Neural progenitor cell (in vitro differentiated cells): ENCODE results near the gene MRC1. TPM values are rescaled to one million over a fixed set of nuclear protein-coding genes. Genes with fewer than 3 reads are reported as not detected.
A peak's percentile ranks its signal among the peaks of the same experiment; 100 is the strongest.

ENCODE experiments used
- DNase-seq: peaks from one replicate; pipeline ENCODE4 v3.0.0-alpha.2; 2016; ENCODE audit warnings: low spot score
- H2AFZ ChIP-seq: fragments of 200-600 bp; sonication (generic); replicated peaks from 2 replicates; pipeline ENCODE4 v1.6.1; 2016; ENCODE audit warnings: antibody characterized with exemption
- H3F3A ChIP-seq: fragments of 200-600 bp; sonication (generic); 2 replicates; pipeline ENCODE4 v1.6.1; 2016; ENCODE audit warnings: antibody characterized with exemption, low read depth
- H3K27ac ChIP-seq: fragments of 200-600 bp; sonication (generic); 2 replicates; pipeline ENCODE4 v1.5.1; 2016; ENCODE audit warnings: mild to moderate bottlenecking
- H3K27me3 ChIP-seq: fragments of 200-600 bp; sonication (generic); 2 replicates; pipeline ENCODE4 v1.6.1; 2016; ENCODE audit warnings: mild to moderate bottlenecking, moderate library complexity
- H3K36me3 ChIP-seq: fragments of 200-600 bp; sonication (generic); 2 replicates; pipeline ENCODE4 v1.5.1; 2016
- H3K4me1 ChIP-seq: fragments of 200-600 bp; sonication (generic); 2 replicates; pipeline ENCODE4 v1.6.1; 2016; ENCODE audit warnings: mixed run types
- H3K4me2 ChIP-seq: fragments of 200-600 bp; sonication (generic); 2 replicates; pipeline ENCODE4 v1.6.1; 2016
- H3K4me3 ChIP-seq: fragments of 200-600 bp; sonication (generic); 2 replicates; pipeline ENCODE4 v1.5.1; 2016
- H3K79me2 ChIP-seq: fragments of 200-600 bp; sonication (generic); 2 replicates; pipeline ENCODE4 v1.6.1; 2016; ENCODE audit warnings: low read depth
- H3K9ac ChIP-seq: fragments of 200-600 bp; sonication (generic); 2 replicates; pipeline ENCODE4 v1.6.1; 2016
- H3K9me3 ChIP-seq: fragments of 200-600 bp; sonication (generic); 2 replicates; pipeline ENCODE4 v1.5.1; 2016; ENCODE audit warnings: low read depth
- H4K20me1 ChIP-seq: fragments of 200-600 bp; sonication (generic); 2 replicates; pipeline ENCODE4 v1.6.1; 2016; ENCODE audit warnings: low read depth
- H3K27ac Mint-ChIP-seq: 3 replicates; pipeline ENCODE4 v1.8.0; 2021; ENCODE audit warnings: mixed read lengths
- H3K27me3 Mint-ChIP-seq: 2 replicates; pipeline ENCODE4 v1.8.0; 2022; ENCODE audit warnings: low read depth, mild to moderate bottlenecking, inconsistent platforms, moderate library complexity, mixed read lengths; ENCODE audit not compliant: insufficient read depth
- H3K36me3 Mint-ChIP-seq: 3 replicates; pipeline ENCODE4 v1.8.0; 2021; ENCODE audit warnings: mixed read lengths
- H3K4me1 Mint-ChIP-seq: 3 replicates; pipeline ENCODE4 v1.8.0; 2021; ENCODE audit warnings: mixed read lengths
- H3K4me3 Mint-ChIP-seq: 3 replicates; pipeline ENCODE4 v1.8.0; 2021; ENCODE audit warnings: mild to moderate bottlenecking, moderate library complexity, mixed read lengths
- H3K9me3 Mint-ChIP-seq: 3 replicates; pipeline ENCODE4 v1.8.0; 2020; ENCODE audit warnings: mixed read lengths
- EZH2 ChIP-seq: fragments of 200-600 bp; sonication (generic); IDR thresholded peaks from 2 replicates; pipeline ENCODE4 v1.6.1; 2017; ENCODE audit warnings: antibody characterized with exemption, mild to moderate bottlenecking, moderate library complexity
- EZH2phosphoT487 ChIP-seq: fragments of 200-600 bp; sonication (generic); IDR thresholded peaks from 2 replicates; pipeline ENCODE4 v1.6.1; 2017; ENCODE audit warnings: antibody characterized with exemption
- total RNA-seq: library from RNA; depleted of rRNA; stranded (reverse); fragments of >200 nt; gene quantifications from 2 replicates; pipeline ENCODE4 v1.2.3, GENCODE V29; 2015; ENCODE audit warnings: low replicate concordance
- TF ChIP-seq, protein P1 (sequence below): fragments of 200-600 bp; sonication (generic); IDR thresholded peaks from 2 replicates; pipeline ENCODE4 v1.5.1; 2017; ENCODE audit warnings: antibody characterized with exemption, mild to moderate bottlenecking

The MRC1 gene
- total RNA-seq, 1 donor from 2014 or later, result not detected

DNA sequence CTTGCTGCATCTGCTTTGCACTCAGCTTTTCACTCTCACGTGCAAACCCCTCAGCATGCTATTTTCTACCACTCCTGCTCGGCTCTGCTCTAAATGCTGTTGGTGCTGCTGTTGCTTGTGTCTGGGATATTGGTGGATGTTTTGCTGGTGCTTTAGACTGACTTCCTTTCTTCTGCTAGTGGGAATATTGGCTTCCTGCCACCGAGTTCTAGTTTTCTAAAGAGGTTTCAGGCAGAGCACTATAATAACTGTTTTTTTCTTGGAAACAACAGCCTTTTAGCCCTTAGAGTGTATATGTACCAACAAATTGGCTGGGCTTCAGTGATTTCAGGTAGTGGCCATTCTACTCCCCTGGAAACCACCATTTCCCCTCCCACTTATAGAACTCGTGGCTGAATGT is 29.4 kb upstream of the MRC1 start:
- no peak for DNase-seq
- Histone ChIP-seq H3K9me3 (no peaks in the 10 kb centered on the region), H3K4me1 (peaks cover 4% of the 10 kb centered on the region), H4K20me1 (no peaks in the 10 kb centered on the region), H3K27ac (no peak overlapping the region), H3K4me2 (no peak overlapping the region), H3K4me3 (no peak overlapping the region), H3F3A (no peaks in the 10 kb centered on the region), H3K36me3 (no peaks in the 10 kb centered on the region), H3K79me2 (no peaks in the 10 kb centered on the region), H3K27me3 (no peaks in the 10 kb centered on the region), H2AFZ (no peak overlapping the region), H3K9ac (no peak overlapping the region)
- no peak overlapping the region for H3K27ac Mint-ChIP-seq
- peaks cover 4% of the 10 kb centered on the region for H3K4me1 Mint-ChIP-seq
- no peak overlapping the region for H3K4me3 Mint-ChIP-seq
- no peak for TF ChIP-seq EZH2phosphoT487
- no peak for TF ChIP-seq EZH2
- TF ChIP-seq, protein P1, sequence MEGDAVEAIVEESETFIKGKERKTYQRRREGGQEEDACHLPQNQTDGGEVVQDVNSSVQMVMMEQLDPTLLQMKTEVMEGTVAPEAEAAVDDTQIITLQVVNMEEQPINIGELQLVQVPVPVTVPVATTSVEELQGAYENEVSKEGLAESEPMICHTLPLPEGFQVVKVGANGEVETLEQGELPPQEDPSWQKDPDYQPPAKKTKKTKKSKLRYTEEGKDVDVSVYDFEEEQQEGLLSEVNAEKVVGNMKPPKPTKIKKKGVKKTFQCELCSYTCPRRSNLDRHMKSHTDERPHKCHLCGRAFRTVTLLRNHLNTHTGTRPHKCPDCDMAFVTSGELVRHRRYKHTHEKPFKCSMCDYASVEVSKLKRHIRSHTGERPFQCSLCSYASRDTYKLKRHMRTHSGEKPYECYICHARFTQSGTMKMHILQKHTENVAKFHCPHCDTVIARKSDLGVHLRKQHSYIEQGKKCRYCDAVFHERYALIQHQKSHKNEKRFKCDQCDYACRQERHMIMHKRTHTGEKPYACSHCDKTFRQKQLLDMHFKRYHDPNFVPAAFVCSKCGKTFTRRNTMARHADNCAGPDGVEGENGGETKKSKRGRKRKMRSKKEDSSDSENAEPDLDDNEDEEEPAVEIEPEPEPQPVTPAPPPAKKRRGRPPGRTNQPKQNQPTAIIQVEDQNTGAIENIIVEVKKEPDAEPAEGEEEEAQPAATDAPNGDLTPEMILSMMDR, result no peak
- peaks cover 5% of the 10 kb centered on the region for H3K27me3 Mint-ChIP-seq
- no peaks in the 10 kb centered on the region for H3K9me3 Mint-ChIP-seq
- no peaks in the 10 kb centered on the region for H3K36me3 Mint-ChIP-seq

DNA sequence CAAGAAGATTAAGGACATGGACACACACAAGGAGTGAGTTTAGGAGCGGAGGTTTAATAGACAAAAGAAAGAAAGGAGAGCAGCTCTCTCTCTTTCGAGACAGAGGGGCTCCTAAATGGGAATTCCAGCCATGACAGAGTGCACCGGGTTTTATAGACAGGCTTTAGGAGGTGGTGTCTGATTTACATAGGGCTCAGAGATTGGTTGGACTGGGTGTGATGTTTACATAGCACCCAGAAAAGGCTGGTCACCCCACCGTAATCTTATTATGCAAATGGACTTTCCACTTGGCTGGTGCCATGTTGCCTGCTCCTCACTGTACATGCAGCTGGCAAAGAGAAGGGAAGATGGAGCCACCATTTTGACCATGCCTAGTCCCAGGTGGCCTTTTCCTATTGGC is 28.4 kb upstream of the MRC1 start:
- Mint-ChIP-seq H3K27me3 (peaks cover 5% of the 10 kb centered on the region), H3K4me3 (no peak overlapping the region), H3K36me3 (no peaks in the 10 kb centered on the region), H3K9me3 (no peaks in the 10 kb centered on the region), H3K4me1 (peaks cover 4% of the 10 kb centered on the region), H3K27ac (no peak overlapping the region)
- Histone ChIP-seq H3K79me2 (no peaks in the 10 kb centered on the region), H3K4me1 (peaks cover 4% of the 10 kb centered on the region), H3K27me3 (no peaks in the 10 kb centered on the region), H3K9ac (no peak overlapping the region), H3K4me2 (no peak overlapping the region), H3F3A (no peaks in the 10 kb centered on the region), H3K9me3 (no peaks in the 10 kb centered on the region), H3K27ac (no peak overlapping the region), H3K36me3 (no peaks in the 10 kb centered on the region), H2AFZ (peak overlapping the region; percentile 21), H3K4me3 (no peak overlapping the region), H4K20me1 (no peaks in the 10 kb centered on the region)
- TF ChIP-seq EZH2phosphoT487, result no peak
- TF ChIP-seq, protein P1, result no peak
- TF ChIP-seq EZH2, result no peak
- peak; percentile 60 for DNase-seq

DNA sequence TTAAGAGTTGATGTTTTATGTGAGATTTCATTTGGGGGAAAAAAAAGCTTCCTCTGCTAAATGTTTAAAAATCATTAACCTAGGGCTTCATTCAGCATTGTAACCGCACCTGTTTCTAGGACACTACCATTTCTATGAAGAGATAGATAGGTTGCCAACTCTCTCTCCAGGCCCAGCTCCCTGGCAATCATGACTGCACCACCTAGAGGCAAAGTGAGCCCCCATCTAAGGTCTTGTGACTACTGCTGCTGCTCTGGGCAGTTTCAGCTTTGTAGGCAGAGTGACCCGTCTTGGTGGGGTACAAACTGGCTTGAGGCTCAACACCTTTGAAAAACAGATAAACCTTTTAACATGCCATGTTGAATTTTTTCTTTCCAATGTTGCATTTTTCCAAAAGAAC is 27.3 kb upstream of the MRC1 start:
- Mint-ChIP-seq H3K27ac (no peak overlapping the region), H3K4me3 (no peak overlapping the region), H3K36me3 (no peaks in the 10 kb centered on the region), H3K9me3 (no peaks in the 10 kb centered on the region), H3K27me3 (peaks cover 6% of the 10 kb centered on the region), H3K4me1 (peaks cover 5% of the 10 kb centered on the region)
- Histone ChIP-seq H3K4me2 (no peak overlapping the region), H3K9ac (no peak overlapping the region), H3K9me3 (no peaks in the 10 kb centered on the region), H3K27ac (no peak overlapping the region), H4K20me1 (no peaks in the 10 kb centered on the region), H3K4me3 (no peak overlapping the region), H3K79me2 (no peaks in the 10 kb centered on the region), H3K4me1 (peaks cover 4% of the 10 kb centered on the region), H3K27me3 (no peaks in the 10 kb centered on the region), H2AFZ (no peak overlapping the region), H3K36me3 (no peaks in the 10 kb centered on the region), H3F3A (no peaks in the 10 kb centered on the region)
- TF ChIP-seq, protein P1, result peak; percentile 15
- TF ChIP-seq EZH2, result no peak
- TF ChIP-seq EZH2phosphoT487, result no peak
- peak; percentile 17 for DNase-seq
